ENCODE results near the gene NPAS3.

The NPAS3 gene

DNA sequence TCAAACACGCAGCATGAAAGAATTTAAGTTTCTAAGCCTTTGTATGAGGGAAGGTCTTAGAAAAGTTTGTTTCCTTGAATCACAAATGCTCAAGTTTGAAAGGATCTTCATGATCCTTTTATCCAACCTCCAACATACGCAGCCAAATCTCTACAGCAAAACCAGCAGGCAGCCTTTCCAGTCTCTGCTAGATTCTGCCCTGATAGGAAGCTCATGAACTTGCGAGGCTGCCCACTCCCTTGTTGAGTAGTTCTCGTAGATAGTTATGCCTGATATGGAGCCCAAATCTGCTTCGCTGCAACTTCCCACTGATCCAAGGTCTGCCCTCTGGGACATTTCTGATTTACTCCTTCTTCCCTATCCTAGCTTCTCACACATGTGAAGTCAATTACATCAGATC, 739.3 kb downstream of the NPAS3 start:
- no peak overlapping the region for H3K4me2 ChIP-seq (ENCODE audit: low read depth, low read length)

DNA sequence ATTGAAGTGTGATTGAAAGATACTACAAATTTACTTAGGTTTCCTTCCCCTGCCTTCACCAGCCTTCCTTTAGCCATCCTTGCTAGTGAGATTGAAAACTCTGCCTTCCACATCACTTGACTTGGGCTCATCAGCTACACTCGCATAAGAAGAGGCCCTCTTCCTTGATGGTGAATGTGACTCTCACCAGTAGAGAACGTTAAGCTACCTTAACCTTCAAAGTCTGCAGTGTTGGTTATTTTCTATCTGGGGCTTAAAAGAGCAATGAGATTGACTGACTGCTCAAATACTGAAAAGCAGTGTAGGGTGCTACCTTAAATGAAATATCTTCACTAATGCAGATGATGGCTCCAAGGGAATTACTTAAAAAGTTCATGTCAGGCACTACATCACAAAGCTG, 740.3 kb downstream of the NPAS3 start:
- no peaks in the 10 kb centered on the region for H3K27me3 ChIP-seq (replicated peaks; ENCODE audit: insufficient read depth, low read length)

More for the DNA sequence above, 739.3 kb downstream of the NPAS3 start:
- no peak overlapping the region for H3K9ac ChIP-seq (ENCODE audit: low read length)
- H3K9me2 ChIP-seq (replicated peaks; ENCODE audit: insufficient read depth, low read length), result no peaks in the 10 kb centered on the region
- H3K36me3 ChIP-seq (replicated peaks; ENCODE audit: insufficient read depth, low read length), result no peaks in the 10 kb centered on the region
- no peaks in the 10 kb centered on the region for H4K20me1 ChIP-seq (ENCODE audit: insufficient read depth, low read length)
- H3K27me3 ChIP-seq (replicated peaks; ENCODE audit: insufficient read depth, low read length), result no peaks in the 10 kb centered on the region
- DNase-seq, result no peak
- no peaks in the 10 kb centered on the region for H3F3A ChIP-seq (ENCODE audit: insufficient read depth, low read length)
- H2AFZ ChIP-seq (ENCODE audit: low read length), result no peak overlapping the region
- no peak overlapping the region for H3K4me3 ChIP-seq (ENCODE audit: low read length)
- no peaks in the 10 kb centered on the region for H3K9me3 ChIP-seq (replicated peaks; ENCODE audit: insufficient read depth, low read length)
- H3K4me1 ChIP-seq (ENCODE audit: low read length), result 0 out of 2 replicates have a peak, but pooled peaks cover 3% of the 10 kb centered on the region
- H3K27ac ChIP-seq (ENCODE audit: low read length), result no peak overlapping the region
- H3K79me2 ChIP-seq (ENCODE audit: low read length), result no peaks in the 10 kb centered on the region
- TF ChIP-seq CTCF (IDR thresholded peaks at IDR 0.05; ENCODE audit: low read length), result no peak

GRCh38 chr14:33679461-33680225, 741.0 kb downstream of the NPAS3 start:
- no peaks in the 10 kb centered on the region for H3K36me3 ChIP-seq (replicated peaks; ENCODE audit: insufficient read depth, low read length)
- no peaks in the 10 kb centered on the region for H3K9me3 ChIP-seq (replicated peaks; ENCODE audit: insufficient read depth, low read length)
- DNase-seq, result no peak
- H3K4me1 ChIP-seq (ENCODE audit: low read length), result 0 out of 2 replicates have a peak, but pooled peaks cover 3% of the 10 kb centered on the region
- no peaks in the 10 kb centered on the region for H4K20me1 ChIP-seq (ENCODE audit: insufficient read depth, low read length)
- no peak overlapping the region for H3K4me3 ChIP-seq (ENCODE audit: low read length)
- no peak overlapping the region for H3K9ac ChIP-seq (ENCODE audit: low read length)
- no peak overlapping the region for H2AFZ ChIP-seq (ENCODE audit: low read length)
- no peak overlapping the region for H3K27ac ChIP-seq (ENCODE audit: low read length)
- H3K79me2 ChIP-seq (ENCODE audit: low read length), result no peaks in the 10 kb centered on the region
- no peak overlapping the region for H3K4me2 ChIP-seq (ENCODE audit: low read depth, low read length)
- no peaks in the 10 kb centered on the region for H3K9me2 ChIP-seq (replicated peaks; ENCODE audit: insufficient read depth, low read length)
- no peaks in the 10 kb centered on the region for H3F3A ChIP-seq (ENCODE audit: insufficient read depth, low read length)
- H3K27me3 ChIP-seq (replicated peaks; ENCODE audit: insufficient read depth, low read length), result no peaks in the 10 kb centered on the region
- TF ChIP-seq EZH2phosphoT487 (IDR thresholded peaks at IDR 0.05; ENCODE audit: low read length) (no peak), CTCF (IDR thresholded peaks at IDR 0.05; ENCODE audit: low read length) (no peak), EZH2 (optimal IDR thresholded peaks at IDR 0.05; ENCODE audit: low read depth, low read length) (no peak)

More for the DNA sequence above, 740.3 kb downstream of the NPAS3 start:
- no peak overlapping the region for H2AFZ ChIP-seq (ENCODE audit: low read length)
- no peaks in the 10 kb centered on the region for H3K9me3 ChIP-seq (replicated peaks; ENCODE audit: insufficient read depth, low read length)
- no peak overlapping the region for H3K9ac ChIP-seq (ENCODE audit: low read length)
- H3K4me1 ChIP-seq (ENCODE audit: low read length), result 0 out of 2 replicates have a peak, but pooled peaks cover 3% of the 10 kb centered on the region
- H4K20me1 ChIP-seq (ENCODE audit: insufficient read depth, low read length), result no peaks in the 10 kb centered on the region
- H3K9me2 ChIP-seq (replicated peaks; ENCODE audit: insufficient read depth, low read length), result no peaks in the 10 kb centered on the region
- no peak for DNase-seq
- no peaks in the 10 kb centered on the region for H3F3A ChIP-seq (ENCODE audit: insufficient read depth, low read length)
- H3K27ac ChIP-seq (ENCODE audit: low read length), result no peak overlapping the region
- TF ChIP-seq EZH2phosphoT487 (IDR thresholded peaks at IDR 0.05; ENCODE audit: low read length) (no peak), EZH2 (optimal IDR thresholded peaks at IDR 0.05; ENCODE audit: low read depth, low read length) (no peak), CTCF (IDR thresholded peaks at IDR 0.05; ENCODE audit: low read length) (no peak)
- H3K4me2 ChIP-seq (ENCODE audit: low read depth, low read length), result no peak overlapping the region
- H3K79me2 ChIP-seq (ENCODE audit: low read length), result no peaks in the 10 kb centered on the region
- no peak overlapping the region for H3K4me3 ChIP-seq (ENCODE audit: low read length)
- H3K36me3 ChIP-seq (replicated peaks; ENCODE audit: insufficient read depth, low read length), result no peaks in the 10 kb centered on the region
